Epidermal melanocyte (primary cell): ENCODE measurements around the gene SPEG.

Source experiments
- DNase-seq: peaks from one replicate; pipeline ENCODE4 v3.0.0; 2011; ENCODE audit warnings: low spot score; ENCODE audit not compliant: insufficient read length

The SPEG gene

GRCh38 chr2:219545295-219545942 lies 110.8 kb downstream of the SPEG start:
- DNase-seq = no peak

- DNase-seq = no peak
These were observed 111.3 kb downstream of the SPEG start for GRCh38 chr2:219545943-219546352.

DNA sequence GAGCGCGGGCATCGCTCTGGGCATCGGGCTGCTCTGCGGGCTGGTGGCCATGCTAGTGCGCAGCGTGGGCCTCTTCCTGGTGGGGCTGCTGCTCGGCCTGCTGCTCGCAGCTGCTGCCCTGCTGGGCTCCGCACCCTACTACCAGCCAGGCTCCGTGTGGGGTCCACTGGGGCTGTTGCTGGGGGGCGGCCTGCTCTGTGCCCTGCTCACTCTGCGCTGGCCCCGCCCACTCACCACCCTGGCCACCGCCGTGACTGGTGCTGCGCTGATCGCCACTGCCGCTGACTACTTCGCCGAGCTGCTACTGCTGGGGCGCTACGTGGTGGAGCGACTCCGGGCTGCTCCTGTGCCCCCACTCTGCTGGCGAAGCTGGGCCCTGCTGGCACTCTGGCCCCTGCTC lies 113.0 kb downstream of the SPEG start:
- no peak for DNase-seq
